Esophagus squamous epithelium (tissue), 4 donors: ENCODE measurements around the gene SMYD3.

ENCODE experiments used
- POLR2A ChIP-seq, 4 donors: fragments of 450-650 bp; IDR thresholded peaks; one replicate each; pipeline ENCODE4 v1.6.1; 2017; ENCODE audit warnings: antibody characterized with exemption in 4 of 4, mild to moderate bottlenecking in 4 of 4, moderate library complexity in 3 of 4
- TF ChIP-seq, protein P1 (sequence below), 6 experiments: fragments of 450-650 bp in 4 of 6; fragments of 200-600 bp in 2 of 6; sonication (generic) in 2 of 6; IDR thresholded peaks; one replicate each; pipeline ENCODE4 v1.5.1; 2016 to 2019; ENCODE audit warnings: antibody characterized with exemption in 6 of 6, mild to moderate bottlenecking in 4 of 6, moderate library complexity in 4 of 6

DNA sequence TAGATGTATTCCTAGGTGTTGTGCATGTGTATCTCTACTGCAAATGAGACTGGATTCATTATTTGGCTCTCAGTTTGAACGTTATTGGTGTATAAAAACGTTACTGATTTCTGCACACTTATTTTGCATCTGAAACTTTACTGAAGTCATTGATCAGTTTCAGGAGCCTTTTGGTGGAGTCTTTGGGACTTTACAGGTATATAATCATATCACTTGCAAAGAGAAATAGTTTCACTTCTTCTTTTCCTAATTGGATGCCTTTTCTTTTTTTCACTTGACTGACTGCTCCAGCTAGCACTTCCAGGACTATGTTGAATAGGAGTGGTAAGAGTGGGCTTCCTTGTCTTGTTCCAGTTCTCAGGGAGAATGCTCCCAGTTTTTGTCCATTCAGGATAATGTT lies 252.2 kb downstream of the SMYD3 start:
- TF ChIP-seq, protein P1, sequence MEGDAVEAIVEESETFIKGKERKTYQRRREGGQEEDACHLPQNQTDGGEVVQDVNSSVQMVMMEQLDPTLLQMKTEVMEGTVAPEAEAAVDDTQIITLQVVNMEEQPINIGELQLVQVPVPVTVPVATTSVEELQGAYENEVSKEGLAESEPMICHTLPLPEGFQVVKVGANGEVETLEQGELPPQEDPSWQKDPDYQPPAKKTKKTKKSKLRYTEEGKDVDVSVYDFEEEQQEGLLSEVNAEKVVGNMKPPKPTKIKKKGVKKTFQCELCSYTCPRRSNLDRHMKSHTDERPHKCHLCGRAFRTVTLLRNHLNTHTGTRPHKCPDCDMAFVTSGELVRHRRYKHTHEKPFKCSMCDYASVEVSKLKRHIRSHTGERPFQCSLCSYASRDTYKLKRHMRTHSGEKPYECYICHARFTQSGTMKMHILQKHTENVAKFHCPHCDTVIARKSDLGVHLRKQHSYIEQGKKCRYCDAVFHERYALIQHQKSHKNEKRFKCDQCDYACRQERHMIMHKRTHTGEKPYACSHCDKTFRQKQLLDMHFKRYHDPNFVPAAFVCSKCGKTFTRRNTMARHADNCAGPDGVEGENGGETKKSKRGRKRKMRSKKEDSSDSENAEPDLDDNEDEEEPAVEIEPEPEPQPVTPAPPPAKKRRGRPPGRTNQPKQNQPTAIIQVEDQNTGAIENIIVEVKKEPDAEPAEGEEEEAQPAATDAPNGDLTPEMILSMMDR (IDR thresholded peaks at IDR 0.05), result no peak
- no peak for TF ChIP-seq POLR2A (IDR thresholded peaks at IDR 0.05)
